HG03354 (cell line): Measurements from ENCODE around the gene SLC22A14.
"Not testable (repeated sequence)": the region's sequence is repeated elsewhere in the genome, so short reads cannot be mapped to it uniquely, and the experiment has no call there.

Source experiments
- ATAC-seq: cut with Tn5 transposase; IDR thresholded peaks from one replicate; pipeline ENCODE4 v1.9.1; 2021; ENCODE audit warnings: mild to moderate bottlenecking; ENCODE audit not compliant: unreplicated experiment, poor library complexity, severe bottlenecking

The SLC22A14 gene

DNA sequence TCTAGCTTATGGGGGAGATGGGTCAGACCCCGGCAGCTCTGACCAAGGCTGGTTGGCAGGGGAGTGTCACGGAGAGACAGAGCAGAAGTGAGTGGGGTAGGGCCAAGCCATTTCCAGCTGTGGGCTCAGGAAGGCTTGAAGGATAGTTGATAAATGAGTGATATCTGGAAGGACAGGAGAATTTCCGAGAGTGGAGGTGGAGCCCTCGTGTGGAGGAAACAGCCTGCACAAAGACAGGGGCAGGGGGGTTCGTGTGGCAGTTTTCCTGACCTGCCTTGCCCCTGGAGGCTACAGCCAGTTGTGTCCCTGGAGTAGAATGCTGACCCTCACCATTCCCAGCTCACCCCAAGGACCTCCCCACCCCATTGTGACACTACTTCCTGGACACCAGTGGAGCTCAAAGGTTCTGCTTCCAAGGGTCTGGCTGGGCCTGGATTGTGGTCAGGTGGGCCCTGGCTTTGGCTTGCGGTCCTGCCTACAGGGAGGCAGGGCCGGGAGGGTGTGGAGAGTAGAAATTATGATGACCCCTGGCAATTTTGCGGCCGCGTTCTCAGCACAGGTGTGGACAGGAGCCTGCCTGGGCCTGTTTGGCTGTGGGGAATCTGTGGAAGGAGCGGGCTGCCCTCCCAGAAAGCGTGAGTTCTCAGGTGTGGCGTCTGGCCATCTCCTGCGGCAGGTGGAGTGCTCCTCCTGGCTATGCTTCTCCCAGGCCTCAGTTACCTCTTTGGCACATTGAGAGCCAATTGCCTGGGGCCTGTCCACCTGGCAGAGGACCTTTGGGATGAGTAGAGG is at the start of gene SLC22A14:
Gene SLC22A14 (plus strand): TSS at position 400 of the 792 bp plus-strand sequence. CDS start 23,733 bp downstream, outside the sequence.
- no peak for ATAC-seq

GRCh38 chr3:38232701-38233100 is 49.4 kb upstream of the SLC22A14 start:
- no peak for ATAC-seq

GRCh38 chr3:38235466-38235865 is 46.6 kb upstream of the SLC22A14 start:
- no peak for ATAC-seq

DNA sequence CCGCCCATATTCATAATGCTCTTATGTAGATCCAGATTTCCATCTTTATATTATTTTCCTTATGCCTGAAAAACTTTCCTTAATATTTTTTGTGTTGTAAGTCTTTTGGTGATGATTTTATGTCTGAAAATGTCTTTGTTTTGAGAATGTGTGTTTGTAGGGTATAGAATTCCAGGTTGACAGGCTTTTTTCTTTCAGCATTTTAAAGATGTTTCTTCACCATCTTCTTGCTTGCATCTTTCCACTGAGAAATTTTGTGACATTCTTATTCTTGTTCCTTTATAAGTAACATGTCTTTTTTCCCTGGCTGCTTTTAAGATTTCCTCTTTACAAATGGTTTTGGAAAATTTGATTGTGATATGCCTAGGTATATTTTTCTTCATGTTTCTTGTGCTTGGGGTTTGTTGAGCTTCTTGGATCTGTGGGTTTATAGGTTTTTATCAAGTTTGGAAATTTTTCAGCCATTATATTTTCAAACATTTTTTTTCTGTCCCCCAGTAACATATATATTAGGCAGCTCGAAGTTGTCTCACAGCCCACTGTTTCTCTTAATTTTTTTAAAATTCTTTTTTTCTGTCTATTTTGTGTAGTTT is 43.6 kb upstream of the SLC22A14 start:
- ATAC-seq, result no peak

GRCh38 chr3:38242812-38243211 is 39.3 kb upstream of the SLC22A14 start:
- not testable (repeated sequence) for ATAC-seq

- ATAC-seq, result no peak
These were observed 36.2 kb upstream of the SLC22A14 start for GRCh38 chr3:38245930-38246329.

DNA sequence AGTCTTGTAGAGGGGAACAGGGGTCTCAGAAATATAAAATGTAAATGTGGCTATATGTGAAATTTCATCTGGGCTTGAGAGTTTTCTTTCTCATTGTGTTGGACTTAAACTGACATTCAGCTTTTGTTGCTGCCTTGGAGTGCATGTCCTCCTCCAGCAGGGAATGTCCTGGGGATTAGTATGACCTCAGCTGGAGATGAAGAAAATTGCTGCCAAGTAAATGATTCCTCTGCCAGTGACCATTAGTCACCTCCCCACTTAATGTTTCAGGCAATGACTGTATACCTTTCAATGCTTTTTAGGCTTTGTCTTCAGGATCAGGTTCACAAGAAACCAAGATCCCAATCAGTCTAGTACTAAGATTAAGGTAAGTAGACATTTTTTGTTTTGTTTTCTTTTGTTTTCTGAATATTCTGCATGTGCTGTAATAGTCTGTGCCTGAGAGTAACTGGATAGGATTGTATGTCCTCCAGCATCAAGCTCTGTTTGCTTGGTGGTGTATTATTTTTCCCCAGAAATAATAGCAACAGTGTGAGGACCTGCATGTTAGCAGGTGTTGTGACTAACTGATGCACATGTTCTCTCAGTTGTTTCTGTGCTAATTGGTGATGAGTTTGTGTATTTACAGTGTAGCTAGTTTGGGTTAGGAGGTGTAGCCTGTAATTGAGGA is 34.6 kb upstream of the SLC22A14 start:
- no peak for ATAC-seq

DNA sequence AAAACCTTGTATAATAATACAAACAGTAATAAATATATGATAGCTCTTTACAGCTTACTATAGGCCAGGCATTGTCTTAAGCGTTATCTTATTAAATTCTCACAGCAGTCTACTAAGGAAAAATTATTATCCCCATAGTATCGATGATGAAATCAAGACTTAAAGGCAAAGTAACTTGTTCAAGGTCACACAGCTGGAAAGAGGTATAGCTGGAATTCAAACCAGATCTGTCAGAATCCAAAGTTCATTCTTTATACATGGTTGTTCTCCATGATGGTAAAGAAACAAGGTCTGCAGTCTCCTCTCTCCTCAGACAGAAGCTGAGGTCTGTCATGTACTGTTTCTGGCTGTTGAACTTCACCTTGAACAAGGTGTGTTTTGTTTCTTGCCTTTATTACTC is 31.9 kb upstream of the SLC22A14 start:
- ATAC-seq, result no peak

GRCh38 chr3:38251197-38251596 is 30.9 kb upstream of the SLC22A14 start:
- ATAC-seq, result no peak

DNA sequence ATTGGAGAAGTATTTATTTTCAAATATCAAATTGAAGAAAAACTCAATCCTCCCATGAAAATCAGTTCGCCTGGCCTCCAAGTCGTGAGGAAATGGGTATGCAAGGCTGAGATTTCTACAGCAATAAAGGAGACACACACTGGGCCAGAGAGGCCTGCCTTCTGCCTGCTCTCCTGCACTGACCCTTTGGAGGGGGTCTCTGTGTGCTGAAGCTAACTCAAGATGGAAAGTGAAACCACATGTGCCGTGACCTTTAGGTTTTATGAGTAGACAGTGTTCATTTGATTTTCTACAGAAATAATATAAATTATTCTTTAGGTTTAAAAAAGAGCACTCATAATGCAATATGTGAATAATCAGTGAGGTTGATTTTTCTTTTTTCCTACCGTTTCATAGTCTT is 28.4 kb upstream of the SLC22A14 start:
- ATAC-seq, result no peak

- no peak for ATAC-seq
These were observed 27.2 kb upstream of the SLC22A14 start for GRCh38 chr3:38254872-38255271.

DNA sequence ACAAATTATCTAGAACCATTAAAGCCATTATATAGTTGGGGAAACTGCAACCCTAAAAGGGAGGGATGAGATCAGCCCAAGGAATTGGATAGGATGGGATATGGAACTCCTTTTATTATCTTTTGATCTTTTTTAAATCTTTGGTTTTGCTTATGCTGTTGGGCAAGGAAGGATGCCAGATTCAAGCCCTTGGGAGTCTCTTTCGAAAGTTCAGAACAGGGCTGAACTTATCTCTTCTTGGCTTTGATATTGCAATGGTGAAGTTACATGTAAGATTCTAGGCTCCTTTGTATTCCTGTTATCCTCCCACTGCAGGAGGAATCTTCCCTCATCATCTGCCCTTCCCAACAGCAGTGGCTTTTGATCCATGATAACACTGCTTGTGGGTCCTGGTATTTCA is 26.5 kb upstream of the SLC22A14 start:
- no peak for ATAC-seq

GRCh38 chr3:38257583-38257982 is 24.5 kb upstream of the SLC22A14 start:
- no peak for ATAC-seq

GRCh38 chr3:38260474-38260873 is 21.6 kb upstream of the SLC22A14 start:
- ATAC-seq, result no peak

- ATAC-seq, result no peak
These were observed 17.7 kb upstream of the SLC22A14 start for GRCh38 chr3:38264353-38264771.

GRCh38 chr3:38264779-38265178 is 17.3 kb upstream of the SLC22A14 start:
- ATAC-seq, result no peak

GRCh38 chr3:38265604-38266307 is 16.3 kb upstream of the SLC22A14 start, which contains the start of gene SLC22A13:
TSS of gene SLC22A13 (plus strand) at chr3:38265812. CDS start at chr3:38265861, 49 bp downstream.
- ATAC-seq, result no peak

DNA sequence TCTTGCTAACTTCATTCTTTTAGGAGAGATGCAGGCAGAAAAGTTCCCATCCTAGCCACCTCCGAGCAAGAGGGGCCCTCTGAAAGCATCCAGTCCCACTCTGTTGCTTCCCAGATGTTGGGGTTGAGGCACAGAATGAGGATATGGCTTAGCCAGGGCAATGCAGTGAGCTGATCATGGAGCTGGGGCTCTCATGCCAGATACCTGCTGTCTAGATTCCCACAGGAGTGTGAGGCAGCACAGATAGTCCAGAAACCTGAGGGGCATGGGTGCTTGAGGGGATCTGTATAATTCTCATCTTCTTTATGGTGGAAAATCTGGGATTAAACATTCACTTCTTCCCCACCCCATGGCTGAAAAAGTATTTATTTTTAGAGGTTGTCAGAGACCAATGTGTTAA is 15.3 kb upstream of the SLC22A14 start:
- ATAC-seq, result no peak

DNA sequence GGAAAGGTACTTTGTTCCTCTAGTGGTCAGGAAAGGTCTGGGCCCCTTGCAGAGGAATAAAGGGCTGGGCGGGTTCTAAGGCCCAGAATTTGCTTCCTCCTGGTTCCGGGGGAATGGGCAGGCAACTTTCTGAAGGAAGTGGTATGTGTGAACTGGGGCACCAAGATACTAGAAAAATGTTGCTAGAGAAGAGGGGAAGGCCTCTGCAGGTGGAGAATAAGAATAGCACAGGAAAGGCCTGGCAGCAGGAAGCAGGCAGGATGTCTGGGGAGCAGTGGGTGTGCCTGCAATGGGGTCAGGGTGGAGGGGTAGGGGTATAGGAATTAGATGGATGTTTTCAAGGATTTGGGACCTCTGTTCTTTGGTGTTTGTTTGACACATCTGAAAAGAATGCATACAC is 14.4 kb upstream of the SLC22A14 start:
- ATAC-seq, result no peak

GRCh38 chr3:38268087-38268486 is 14.0 kb upstream of the SLC22A14 start:
- ATAC-seq, result no peak
